Measurements from ENCODE around the gene TDRD3.

The TDRD3 gene

GRCh38 chr13:60583196-60583888 lies 186.3 kb downstream of the TDRD3 start:
- DNase-seq, result no peak

GRCh38 chr13:60583911-60584753 lies 187.1 kb downstream of the TDRD3 start:
- DNase-seq, result no peak

GRCh38 chr13:60584976-60585375 lies 188.0 kb downstream of the TDRD3 start:
- DNase-seq, result no peak

- no peak for DNase-seq
Measured at GRCh38 chr13:60590800-60591747, 194.1 kb downstream of the TDRD3 start.

GRCh38 chr13:60603049-60603448 lies 206.0 kb downstream of the TDRD3 start:
- DNase-seq, result no peak

- DNase-seq, result no peak
Measured at GRCh38 chr13:60604058-60604457, 207.0 kb downstream of the TDRD3 start.

- DNase-seq, result no peak
Measured at GRCh38 chr13:60608954-60609353, 211.9 kb downstream of the TDRD3 start.

- no peak for DNase-seq
Measured at GRCh38 chr13:60611523-60611922, 214.5 kb downstream of the TDRD3 start.

- no peak for DNase-seq
Measured at GRCh38 chr13:60612593-60612992, 215.6 kb downstream of the TDRD3 start.

GRCh38 chr13:60613080-60613479 lies 216.1 kb downstream of the TDRD3 start:
- no peak for DNase-seq

GRCh38 chr13:60617991-60618733 lies 221.1 kb downstream of the TDRD3 start:
- DNase-seq, result no peak

GRCh38 chr13:60619461-60619860 lies 222.4 kb downstream of the TDRD3 start:
- DNase-seq, result no peak

- no peak for DNase-seq
Measured at GRCh38 chr13:60620611-60621395, 223.8 kb downstream of the TDRD3 start.

- no peak for DNase-seq
Measured at GRCh38 chr13:60623151-60623550, 226.1 kb downstream of the TDRD3 start.
